ENCODE measurements around the gene SUPT6H.

DNA sequence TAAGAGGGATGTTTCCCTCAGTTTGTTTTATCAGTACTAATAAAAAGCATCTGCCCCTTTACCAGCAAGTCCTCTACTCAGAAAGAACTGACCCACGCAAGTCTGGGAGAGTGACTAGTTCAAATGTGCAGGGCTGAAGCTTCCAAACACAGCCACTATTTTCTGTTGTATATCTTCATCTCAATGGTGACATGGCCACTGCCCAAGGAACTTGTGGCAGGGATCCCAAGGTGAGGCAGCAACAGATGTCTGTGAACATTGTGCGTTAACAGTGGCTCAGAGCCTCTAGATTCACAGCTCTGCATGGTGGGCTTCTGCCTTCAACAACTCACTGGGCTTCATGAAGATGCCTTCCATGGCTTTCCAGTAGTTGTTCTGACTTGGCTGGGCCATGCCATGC, 13.3 kb upstream of the SUPT6H start:
- TF ChIP-seq, protein P1, sequence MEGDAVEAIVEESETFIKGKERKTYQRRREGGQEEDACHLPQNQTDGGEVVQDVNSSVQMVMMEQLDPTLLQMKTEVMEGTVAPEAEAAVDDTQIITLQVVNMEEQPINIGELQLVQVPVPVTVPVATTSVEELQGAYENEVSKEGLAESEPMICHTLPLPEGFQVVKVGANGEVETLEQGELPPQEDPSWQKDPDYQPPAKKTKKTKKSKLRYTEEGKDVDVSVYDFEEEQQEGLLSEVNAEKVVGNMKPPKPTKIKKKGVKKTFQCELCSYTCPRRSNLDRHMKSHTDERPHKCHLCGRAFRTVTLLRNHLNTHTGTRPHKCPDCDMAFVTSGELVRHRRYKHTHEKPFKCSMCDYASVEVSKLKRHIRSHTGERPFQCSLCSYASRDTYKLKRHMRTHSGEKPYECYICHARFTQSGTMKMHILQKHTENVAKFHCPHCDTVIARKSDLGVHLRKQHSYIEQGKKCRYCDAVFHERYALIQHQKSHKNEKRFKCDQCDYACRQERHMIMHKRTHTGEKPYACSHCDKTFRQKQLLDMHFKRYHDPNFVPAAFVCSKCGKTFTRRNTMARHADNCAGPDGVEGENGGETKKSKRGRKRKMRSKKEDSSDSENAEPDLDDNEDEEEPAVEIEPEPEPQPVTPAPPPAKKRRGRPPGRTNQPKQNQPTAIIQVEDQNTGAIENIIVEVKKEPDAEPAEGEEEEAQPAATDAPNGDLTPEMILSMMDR (IDR thresholded peaks at IDR 0.05; ENCODE audit: low read depth, low read length) = no peak
- TF ChIP-seq POLR2A (IDR thresholded peaks at IDR 0.05; ENCODE audit: extremely low read depth, insufficient read length) = no peak
